Lower lobe of right lung (tissue), 2 donors: Measurements from ENCODE around the gene RBBP8. TPM values are rescaled to one million over a fixed set of nuclear protein-coding genes. Genes with fewer than 3 reads are reported as not detected.

ENCODE experiments used
- ATAC-seq, 2 donors: fragments of 200-7000 bp; cut with Tn5 transposase; one replicate each; pipeline ENCODE4 v1.9.1; 2020 to 2022; ENCODE audit warnings: mild to moderate bottlenecking in 2 of 2, moderate library complexity in 2 of 2
- DNase-seq: peaks from one replicate; pipeline ENCODE4 v3.0.0-alpha.2; 2020
- H3K27ac ChIP-seq: fragments of 200-600 bp; one replicate; pipeline ENCODE4 v1.8.0; 2022
- H3K27me3 ChIP-seq: fragments of 200-600 bp; one replicate; pipeline ENCODE4 v1.8.0; 2022; ENCODE audit warnings: low read depth
- H3K36me3 ChIP-seq: fragments of 200-600 bp; one replicate; pipeline ENCODE4 v1.8.0; 2022; ENCODE audit warnings: mild to moderate bottlenecking
- H3K4me1 ChIP-seq: fragments of 200-600 bp; one replicate; pipeline ENCODE4 v1.8.0; 2022
- H3K4me3 ChIP-seq: fragments of 200-600 bp; one replicate; pipeline ENCODE4 v1.8.0; 2022; ENCODE audit warnings: mild to moderate bottlenecking
- H3K9me3 ChIP-seq: fragments of 200-600 bp; one replicate; pipeline ENCODE4 v1.8.0; 2022
- CTCF ChIP-seq: fragments of 200-600 bp; IDR thresholded peaks from one replicate; pipeline ENCODE4 v1.8.0; 2022; ENCODE audit warnings: antibody characterized with exemption, mild to moderate bottlenecking
- intact Hi-C: fragments of 100-400 bp; cut with DNase I; formaldehyde crosslinking; loops from one replicate; pipeline ENCODE4 v1.11.0; 2022
- total RNA-seq: library from RNA; stranded (reverse); fragmentation: NEBNext Ultra II Directional; extraction: Animal tissue kit (Norgen Biotek cat#: 25700); gene quantifications from one replicate; pipeline ENCODE4 v1.2.1, GENCODE V29; 2021
- donor health status: DM: no; HTN: yes; CAD: no; lungs with severe emphysema.

Gene RBBP8
- total RNA-seq, 1 donor from 2014 or later: 32.7 TPM

- Histone ChIP-seq H3K27me3 (no peaks in the 10 kb centered on the region), H3K4me3 (peak overlapping the region; percentile 84), H3K9me3 (no peaks in the 10 kb centered on the region), H3K27ac (peak overlapping the region; percentile 93), H3K4me1 (peaks cover 9% of the 10 kb centered on the region), H3K36me3 (peaks cover 22% of the 10 kb centered on the region)
- DNase-seq (no peak), ATAC-seq (no peak)
- intact Hi-C loops: no loop called here
- TF ChIP-seq CTCF: no peak
These were observed 867 bp downstream of the RBBP8 start for GRCh38 chr18:22933966-22934423.

- Histone ChIP-seq H3K27ac (no peak overlapping the region), H3K27me3 (no peaks in the 10 kb centered on the region), H3K36me3 (peaks cover 28% of the 10 kb centered on the region), H3K4me1 (peaks cover 9% of the 10 kb centered on the region), H3K4me3 (no peak overlapping the region), H3K9me3 (no peaks in the 10 kb centered on the region)
- intact Hi-C loops: no loop called here
- ATAC-seq: no peak
- no peak for DNase-seq
- TF ChIP-seq CTCF: no peak
These were observed 1.7 kb downstream of the RBBP8 start for GRCh38 chr18:22934789-22935188.

GRCh38 chr18:22935431-22935830, 2.3 kb downstream of the RBBP8 start:
- no peak for TF ChIP-seq CTCF
- H3K4me3 ChIP-seq: no peak overlapping the region
- ATAC-seq (no peak), DNase-seq (no peak)
- H3K4me1 ChIP-seq: peaks cover 9% of the 10 kb centered on the region
- H3K27ac ChIP-seq: no peak overlapping the region
- intact Hi-C loops: no loop called here
- H3K27me3 ChIP-seq: no peaks in the 10 kb centered on the region
- H3K9me3 ChIP-seq: no peaks in the 10 kb centered on the region
- peaks cover 28% of the 10 kb centered on the region for H3K36me3 ChIP-seq

GRCh38 chr18:22936515-22936914, 3.4 kb downstream of the RBBP8 start:
- Histone ChIP-seq H3K4me3 (no peak overlapping the region), H3K36me3 (peaks cover 32% of the 10 kb centered on the region), H3K27me3 (no peaks in the 10 kb centered on the region), H3K4me1 (peaks cover 9% of the 10 kb centered on the region), H3K9me3 (no peaks in the 10 kb centered on the region), H3K27ac (no peak overlapping the region)
- TF ChIP-seq CTCF: no peak
- intact Hi-C loops: no loop called here
- DNase-seq: no peak
- ATAC-seq: no peak

- no peak for TF ChIP-seq CTCF
- Histone ChIP-seq H3K36me3 (peaks cover 32% of the 10 kb centered on the region), H3K4me1 (peaks cover under 1% of the 10 kb centered on the region), H3K27me3 (no peaks in the 10 kb centered on the region), H3K4me3 (no peak overlapping the region), H3K27ac (no peak overlapping the region), H3K9me3 (no peaks in the 10 kb centered on the region)
- intact Hi-C loops: no loop called here
- no peak for ATAC-seq
- no peak for DNase-seq
These were observed 6.5 kb downstream of the RBBP8 start for GRCh38 chr18:22939649-22940048.

GRCh38 chr18:22943847-22944246, 10.7 kb downstream of the RBBP8 start:
- Histone ChIP-seq H3K36me3 (peaks cover 11% of the 10 kb centered on the region), H3K4me1 (no peaks in the 10 kb centered on the region), H3K9me3 (no peaks in the 10 kb centered on the region), H3K4me3 (no peak overlapping the region), H3K27me3 (no peaks in the 10 kb centered on the region), H3K27ac (no peak overlapping the region)
- DNase-seq (no peak), ATAC-seq (no peak)
- intact Hi-C loops: no loop called here
- TF ChIP-seq CTCF: no peak
